GM08714 (cell line): ENCODE data around the gene REC114.
"Not testable (repeated sequence)": the region's sequence is repeated elsewhere in the genome, so short reads cannot be mapped to it uniquely, and the experiment has no call there.

Experiments
- H3K4me3 ChIP-seq: fragments of 200-500 bp; sonication (Bioruptor generic); 2 replicates; pipeline ENCODE4 v1.5.1; 2014; ENCODE audit warnings: mild to moderate bottlenecking, low read length, inconsistent platforms
- ZNF274 ChIP-seq: IDR thresholded peaks from 2 replicates; pipeline ENCODE4 v1.6.1; 2012; ENCODE audit warnings: mild to moderate bottlenecking, low read depth, low read length

The REC114 gene

GRCh38 chr15:73437543-73438109 is 5.3 kb upstream of the REC114 start:
- H3K4me3 ChIP-seq, result no peak overlapping the region
- no peak for TF ChIP-seq ZNF274

DNA sequence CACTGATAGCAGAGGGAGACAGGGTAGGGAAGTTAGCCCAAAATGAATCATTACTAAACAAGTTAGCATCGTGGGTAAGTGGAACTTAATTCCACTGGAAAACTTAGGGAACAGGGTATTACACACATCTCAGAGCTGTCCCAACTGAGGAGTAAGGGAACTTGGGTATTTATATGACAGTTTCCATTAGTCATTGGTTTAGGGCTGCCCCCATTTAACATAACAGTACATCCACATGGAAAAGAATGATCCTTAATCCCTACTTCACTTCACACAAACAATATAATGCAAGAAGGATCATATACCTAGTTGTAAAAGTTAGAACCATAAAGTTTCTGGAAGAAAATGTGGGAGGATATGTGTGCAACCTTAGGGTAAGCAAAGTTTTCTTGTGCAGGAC is 4.3 kb upstream of the REC114 start:
- TF ChIP-seq ZNF274, result no peak

GRCh38 chr15:73440571-73440970 is 2.4 kb upstream of the REC114 start:
- H3K4me3 ChIP-seq, result no peak overlapping the region
- TF ChIP-seq ZNF274, result no peak

More for the DNA sequence above, 4.3 kb upstream of the REC114 start:
- H3K4me3 ChIP-seq, result no peak overlapping the region

DNA sequence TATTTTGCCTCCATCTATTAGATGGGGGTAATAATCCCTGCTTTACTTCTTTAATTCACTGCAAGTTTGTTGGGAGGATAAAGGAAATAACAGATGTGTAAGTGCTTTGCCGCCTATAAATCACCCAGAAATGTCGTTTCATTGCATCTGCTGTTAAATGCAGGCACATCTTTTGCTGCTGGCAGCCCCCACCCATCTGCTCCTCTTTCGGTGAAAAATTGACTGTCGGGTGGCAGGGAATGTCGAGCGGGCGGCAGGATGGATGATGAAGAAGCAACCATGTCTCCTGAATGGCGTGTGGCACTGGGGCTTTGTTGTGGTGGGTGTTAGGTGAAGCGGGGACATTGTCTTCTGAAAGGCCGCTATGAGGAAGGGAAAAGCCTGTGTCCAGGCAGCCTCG is 543 bp upstream of the REC114 start:
- TF ChIP-seq ZNF274, result no peak
- no peak overlapping the region for H3K4me3 ChIP-seq

GRCh38 chr15:73447471-73447870 is 4.5 kb downstream of the REC114 start:
- not testable (repeated sequence) for H3K4me3 ChIP-seq

- H3K4me3 ChIP-seq, result not testable (repeated sequence)
Measured at GRCh38 chr15:73448158-73448758, 5.3 kb downstream of the REC114 start.

GRCh38 chr15:73449980-73450379 is 7.0 kb downstream of the REC114 start:
- H3K4me3 ChIP-seq, result not testable (repeated sequence)

DNA sequence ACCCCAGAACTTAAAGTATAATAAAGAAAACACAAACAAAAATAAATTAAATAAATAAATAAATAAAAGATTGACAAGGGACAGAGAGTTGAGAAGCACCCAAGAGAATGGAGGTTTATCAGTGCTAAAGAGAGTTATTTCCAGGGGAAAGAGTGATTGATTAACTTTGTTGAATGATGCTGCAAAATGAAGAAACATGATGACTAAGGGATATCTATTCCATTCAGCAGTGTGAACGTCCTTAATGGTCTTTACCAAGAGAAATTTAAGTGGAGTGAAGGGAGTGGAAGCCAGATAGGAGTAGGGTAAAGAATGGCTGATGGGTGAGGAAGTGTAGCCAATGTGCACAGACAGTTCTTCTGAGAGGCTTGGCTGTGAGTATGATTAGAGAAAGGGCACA is 11.1 kb downstream of the REC114 start:
- TF ChIP-seq ZNF274, result no peak
- no peak overlapping the region for H3K4me3 ChIP-seq

DNA sequence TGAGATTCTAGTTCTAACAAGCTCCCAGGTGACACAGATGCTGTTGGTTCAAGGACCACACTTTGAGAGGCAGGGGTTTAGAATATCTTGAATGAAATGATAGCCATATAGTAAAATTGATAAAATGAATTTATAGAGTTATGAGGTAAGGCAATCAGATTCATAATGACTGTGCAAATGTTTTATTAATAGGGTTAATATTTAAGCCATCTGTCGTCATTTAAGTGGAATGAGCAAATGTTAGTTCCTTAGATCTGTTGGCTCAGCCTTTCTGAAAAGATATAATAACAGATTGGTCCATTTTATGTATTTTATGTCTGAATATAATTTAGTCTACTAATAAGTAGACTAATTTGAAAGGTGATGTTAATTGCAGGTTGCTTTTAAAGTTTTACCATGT is 12.9 kb downstream of the REC114 start:
- TF ChIP-seq ZNF274, result no peak
- no peak overlapping the region for H3K4me3 ChIP-seq

DNA sequence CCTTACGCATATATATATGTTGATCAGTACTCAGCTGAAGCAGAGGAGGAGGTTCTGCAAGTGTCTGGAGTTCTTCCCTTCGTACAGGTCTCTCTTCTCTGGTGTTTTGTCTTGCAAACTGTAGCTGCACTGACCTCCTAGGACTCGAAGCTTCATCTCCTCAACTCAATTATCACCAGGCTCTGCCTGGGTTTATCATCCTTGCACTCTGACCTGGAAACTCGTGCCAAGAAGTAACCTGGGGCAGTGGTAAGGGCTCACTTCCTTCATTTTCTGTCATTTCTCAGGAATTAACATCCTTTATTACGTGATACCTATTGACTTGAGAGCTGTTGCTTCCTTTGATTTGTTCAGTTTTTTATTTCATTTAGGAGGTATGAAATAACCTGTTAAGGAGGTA is 14.4 kb downstream of the REC114 start:
- no peak for TF ChIP-seq ZNF274
- H3K4me3 ChIP-seq, result no peak overlapping the region

- TF ChIP-seq ZNF274, result no peak
Measured at GRCh38 chr15:73460662-73461061, 17.7 kb downstream of the REC114 start.

DNA sequence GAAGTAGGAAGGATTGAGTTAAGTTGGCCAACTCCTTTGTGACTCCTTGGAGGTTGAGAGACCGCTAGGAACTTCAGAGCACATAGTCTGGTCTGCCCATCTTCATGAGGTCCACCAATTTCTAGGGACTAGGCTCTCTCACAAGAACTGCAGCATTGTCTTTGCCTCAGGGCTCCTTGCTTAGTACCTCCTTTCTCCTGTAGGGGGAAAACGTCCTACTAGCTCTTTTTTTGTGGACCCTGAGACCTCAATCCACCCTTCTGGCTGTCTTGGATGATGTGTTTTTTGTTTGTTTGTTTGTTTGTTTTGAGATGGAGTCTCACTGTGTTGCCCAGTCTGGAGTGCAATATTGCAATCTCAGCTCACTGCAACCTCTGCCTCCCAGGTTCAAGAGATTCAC is 21.6 kb downstream of the REC114 start:
- no peak for TF ChIP-seq ZNF274
- no peak overlapping the region for H3K4me3 ChIP-seq

More at GRCh38 chr15:73460662-73461061, 17.7 kb downstream of the REC114 start:
- no peak overlapping the region for H3K4me3 ChIP-seq

- no peak for TF ChIP-seq ZNF274
- no peak overlapping the region for H3K4me3 ChIP-seq
Measured at GRCh38 chr15:73467758-73468157, 24.8 kb downstream of the REC114 start.

DNA sequence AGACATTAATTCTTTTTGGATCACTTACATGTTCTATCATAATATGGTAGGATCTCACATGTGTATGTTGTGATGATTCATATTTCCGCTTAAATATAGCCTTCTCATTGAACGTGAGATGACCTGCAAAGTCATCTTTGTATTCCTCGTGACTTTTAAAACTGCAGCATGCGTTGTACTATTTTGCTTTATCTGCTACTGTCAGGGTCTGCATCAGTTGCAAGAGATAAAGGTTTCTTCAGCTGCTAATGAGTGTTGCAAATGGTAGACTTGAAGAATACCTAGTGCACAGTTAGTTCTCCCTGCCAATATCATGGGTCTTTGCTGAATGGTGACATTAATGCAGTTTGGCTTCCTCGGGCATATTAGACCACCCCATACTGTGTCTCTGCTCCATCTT is 31.8 kb downstream of the REC114 start:
- TF ChIP-seq ZNF274, result no peak
- no peak overlapping the region for H3K4me3 ChIP-seq

- H3K4me3 ChIP-seq, result no peak overlapping the region
- no peak for TF ChIP-seq ZNF274
Measured at GRCh38 chr15:73476704-73477216, 33.8 kb downstream of the REC114 start.

GRCh38 chr15:73480050-73480449 is 37.1 kb downstream of the REC114 start:
- TF ChIP-seq ZNF274, result no peak
- H3K4me3 ChIP-seq, result no peak overlapping the region
